Raji (cell line): ENCODE data around the gene RAP1GDS1.

Experiments
- POLR2A ChIP-seq: IDR thresholded peaks from 2 replicates; pipeline ENCODE4 v1.6.1; 2011; ENCODE audit warnings: low read depth, low read length, control low read depth; ENCODE audit not compliant: insufficient read depth

RAP1GDS1 gene

DNA sequence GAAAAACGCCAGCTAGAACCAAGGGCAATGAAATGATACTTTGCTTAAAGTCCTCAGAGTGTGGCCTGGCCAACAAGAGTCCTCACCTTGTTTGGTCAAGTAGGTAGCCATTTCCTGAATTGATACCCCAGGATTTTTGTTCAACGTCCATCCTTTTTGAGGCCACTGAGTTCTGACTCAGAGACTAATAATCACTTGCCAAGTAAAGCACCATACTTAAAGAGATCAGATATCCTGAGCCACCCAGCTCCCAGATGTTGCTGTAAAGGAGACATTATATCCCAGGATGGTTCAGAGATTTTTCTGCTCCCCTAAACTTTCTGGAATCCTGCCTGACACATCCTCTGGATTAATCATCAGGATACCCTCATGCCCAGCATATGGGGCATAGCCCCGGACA, 190.9 kb downstream of the RAP1GDS1 start:
- no peak for TF ChIP-seq POLR2A

- TF ChIP-seq POLR2A: no peak
Measured at GRCh38 chr4:98462487-98462886, 201.3 kb downstream of the RAP1GDS1 start.

- no peak for TF ChIP-seq POLR2A
Measured at GRCh38 chr4:98466868-98467599, 205.8 kb downstream of the RAP1GDS1 start.

DNA sequence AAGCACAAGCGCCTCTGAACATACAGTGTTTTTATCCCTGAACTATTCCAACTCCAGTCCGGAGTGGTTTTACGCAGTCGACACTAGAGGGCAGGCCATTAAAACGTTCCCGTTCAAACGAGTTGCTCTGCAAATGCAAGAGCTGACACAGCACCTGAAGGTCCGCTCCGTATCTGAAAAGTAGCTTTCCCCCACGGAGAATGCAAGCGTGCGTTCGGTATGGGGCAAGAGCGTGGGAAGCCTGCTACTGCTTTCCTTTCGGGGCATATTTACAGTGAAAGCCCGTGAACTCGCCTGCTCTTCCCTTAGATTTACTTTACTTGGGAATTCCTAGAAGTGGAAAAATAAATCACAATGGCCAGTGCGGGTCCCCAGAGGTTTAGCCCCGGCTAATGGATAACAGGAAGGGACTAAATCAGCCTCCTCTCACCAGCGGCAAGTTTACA, 206.5 kb downstream of the RAP1GDS1 start:
- TF ChIP-seq POLR2A: no peak

- TF ChIP-seq POLR2A: no peak
Measured at GRCh38 chr4:98468709-98469108, 207.5 kb downstream of the RAP1GDS1 start.

DNA sequence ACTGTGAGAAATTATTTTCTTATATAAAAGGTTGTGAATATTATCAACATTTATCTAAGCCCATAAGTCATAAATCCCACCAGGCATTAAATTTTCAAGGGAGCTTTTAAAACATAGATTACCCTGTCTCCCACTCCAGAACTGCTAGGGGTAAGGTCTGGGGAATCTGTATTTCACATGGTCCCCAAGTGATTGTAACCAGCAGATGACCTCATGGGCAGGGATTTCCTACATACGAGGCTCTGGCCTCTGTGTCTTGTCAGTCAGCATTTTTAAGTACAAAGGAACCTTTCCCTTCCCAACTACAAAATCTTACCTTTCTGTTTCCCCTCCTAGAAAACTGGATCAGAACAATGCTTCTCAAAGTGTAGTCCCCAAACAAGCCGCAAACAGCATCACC, 208.6 kb downstream of the RAP1GDS1 start:
- TF ChIP-seq POLR2A: no peak

DNA sequence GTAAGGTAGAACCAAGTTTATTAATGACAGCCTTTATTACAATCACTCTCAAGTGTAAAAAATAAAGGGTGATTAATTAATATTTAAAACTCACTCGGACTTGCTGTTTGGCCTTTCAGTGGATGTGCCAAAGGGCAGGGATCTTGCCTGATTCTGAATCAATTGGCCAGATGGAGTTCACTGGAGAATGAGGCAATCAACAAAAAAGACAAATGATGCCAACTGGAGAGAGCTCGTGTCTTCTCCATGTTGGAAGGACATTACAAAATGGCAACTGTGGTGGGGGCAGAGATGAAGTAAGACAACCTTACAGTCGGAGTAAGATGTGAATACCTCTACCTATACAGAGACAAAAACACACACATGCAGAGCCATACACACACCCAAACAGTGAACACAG, 209.2 kb downstream of the RAP1GDS1 start:
- TF ChIP-seq POLR2A: no peak

- no peak for TF ChIP-seq POLR2A
Measured at GRCh38 chr4:98470831-98471230, 209.6 kb downstream of the RAP1GDS1 start.

- TF ChIP-seq POLR2A: no peak
Measured at GRCh38 chr4:98473046-98473445, 211.9 kb downstream of the RAP1GDS1 start.

DNA sequence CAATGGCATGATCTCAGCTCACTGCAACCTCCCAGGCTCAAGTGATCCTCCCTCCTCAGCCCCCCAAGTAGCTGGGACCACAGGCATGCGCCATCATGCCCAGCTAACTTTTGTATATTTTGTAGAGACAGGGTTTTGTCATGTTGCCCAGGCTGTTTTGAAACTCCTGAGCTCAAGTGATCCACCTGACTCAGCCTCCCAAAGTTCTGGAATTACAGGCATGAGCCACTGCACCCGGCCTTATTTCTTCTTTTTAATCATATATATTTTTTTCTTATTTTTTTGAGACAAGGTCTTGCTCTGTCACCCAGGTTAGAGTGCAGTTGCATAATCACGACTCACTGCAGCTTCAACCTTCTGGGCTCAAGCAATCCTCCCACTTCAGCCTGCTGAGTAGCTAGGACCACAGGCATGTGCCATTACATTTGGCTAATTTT, 213.2 kb downstream of the RAP1GDS1 start:
- no peak for TF ChIP-seq POLR2A

DNA sequence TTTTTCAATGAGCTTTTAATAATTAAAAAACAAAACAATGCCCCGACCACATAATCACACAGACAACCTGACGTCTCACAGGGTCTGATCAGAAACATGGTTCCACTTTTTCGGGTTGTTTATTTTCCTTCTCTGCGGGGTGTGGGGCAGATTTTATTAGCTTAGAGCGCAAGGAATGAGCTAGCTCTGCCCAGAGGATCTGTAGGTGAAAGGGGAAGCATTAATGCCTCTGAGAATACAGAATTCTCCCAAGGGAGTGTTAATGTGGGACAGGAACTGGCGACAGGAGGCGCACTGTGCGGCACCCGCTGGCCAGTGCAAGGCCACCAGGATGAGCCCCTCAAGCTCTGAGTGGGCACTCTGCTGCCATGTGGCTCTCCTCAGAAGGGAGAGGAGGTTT, 215.7 kb downstream of the RAP1GDS1 start:
- TF ChIP-seq POLR2A: no peak

- TF ChIP-seq POLR2A: no peak
Measured at GRCh38 chr4:98480535-98480934, 219.4 kb downstream of the RAP1GDS1 start.

DNA sequence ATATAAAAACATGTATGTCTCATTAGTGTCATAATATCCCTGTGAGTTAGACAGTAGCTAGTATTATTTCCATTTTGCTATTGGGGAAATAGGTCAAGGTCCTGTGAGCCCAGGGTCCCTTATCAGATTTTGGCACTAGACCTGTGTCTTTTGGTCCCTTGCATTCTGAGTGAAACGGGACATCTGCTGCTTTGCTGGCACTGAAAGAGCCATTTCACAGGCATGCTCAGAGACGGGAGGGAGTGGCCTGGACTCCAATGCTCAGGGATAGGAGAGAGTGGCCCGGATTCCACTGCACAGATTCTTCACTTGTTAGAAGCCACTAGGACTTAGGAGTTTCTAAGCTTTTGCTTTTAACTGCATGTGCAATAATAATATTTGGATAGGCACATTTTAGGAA, 220.0 kb downstream of the RAP1GDS1 start:
- no peak for TF ChIP-seq POLR2A

GRCh38 chr4:98482503-98482846, 221.3 kb downstream of the RAP1GDS1 start:
- no peak for TF ChIP-seq POLR2A

DNA sequence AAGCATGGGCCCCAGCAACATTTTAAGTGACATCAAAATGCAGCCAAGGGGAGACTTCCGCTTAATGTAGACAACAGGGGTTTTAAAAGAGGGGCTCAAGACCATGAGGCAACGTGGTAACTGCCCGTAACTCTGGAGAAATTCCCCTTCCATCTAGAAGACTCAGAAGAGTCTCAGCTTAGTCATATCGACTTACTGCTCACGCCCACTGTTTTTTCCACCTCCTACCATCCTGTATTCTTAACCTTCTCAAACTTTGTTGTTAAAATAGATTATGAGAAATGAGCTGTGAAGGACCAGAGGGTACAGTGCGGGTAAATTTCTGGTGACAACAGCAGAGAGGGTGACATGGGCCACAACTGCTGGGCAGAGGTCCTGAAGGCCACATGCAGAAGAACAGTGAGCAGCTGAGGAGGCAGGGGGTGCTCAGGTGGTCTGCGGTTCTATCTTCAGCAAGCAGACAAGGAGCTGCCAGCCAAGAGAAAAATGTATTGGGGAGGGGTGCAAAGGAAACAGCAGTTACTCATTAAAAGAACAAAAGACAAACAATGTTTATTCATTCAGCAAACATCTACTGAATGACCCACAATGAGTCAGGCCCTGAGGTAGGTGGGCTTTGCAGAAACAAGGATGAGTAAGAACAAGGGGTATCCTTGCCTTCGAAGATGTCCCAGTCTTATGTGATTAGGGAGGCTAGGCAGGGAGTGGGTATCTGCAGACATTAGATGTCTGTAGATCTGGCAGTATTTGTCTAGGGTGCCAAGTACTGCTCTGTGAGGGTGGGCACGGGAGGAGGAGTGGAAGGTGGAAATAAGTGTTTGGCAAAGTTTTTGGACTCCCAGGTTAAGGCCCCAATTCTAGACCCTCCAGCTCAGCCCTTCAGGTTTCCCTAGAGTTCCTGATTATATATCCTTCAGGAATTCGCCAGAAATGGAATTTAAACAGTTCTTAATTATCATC, 221.9 kb downstream of the RAP1GDS1 start:
- TF ChIP-seq POLR2A: no peak

GRCh38 chr4:98484031-98484430, 222.8 kb downstream of the RAP1GDS1 start:
- no peak for TF ChIP-seq POLR2A
